ENCODE measurements around the gene PTPN14.
A peak's percentile ranks its signal among the peaks of the same experiment; 100 is the strongest.

PTPN14 gene

DNA sequence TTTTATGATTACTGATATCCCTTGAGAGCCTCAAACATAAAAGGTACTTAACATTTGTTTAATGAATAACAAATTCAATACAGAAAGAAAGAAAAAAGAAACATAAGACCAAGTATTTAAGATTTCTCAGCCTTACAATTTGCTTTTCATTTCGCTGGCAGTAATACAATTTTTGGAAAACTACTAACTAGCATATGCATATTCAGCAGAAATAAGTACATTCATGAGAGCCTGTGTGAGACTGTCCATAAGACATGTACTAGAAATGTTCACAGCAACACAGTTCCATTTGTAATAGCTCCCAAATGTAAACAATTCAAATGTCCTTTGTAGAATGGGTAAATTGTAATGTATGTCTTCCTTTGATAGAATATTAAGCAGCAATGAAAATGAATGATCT lies 119.2 kb downstream of the PTPN14 start:
- Histone ChIP-seq H2AFZ (ENCODE audit: low read depth, low read length) (no peak overlapping the region), H3K4me3 (ENCODE audit: low read length) (no peak overlapping the region), H3K27ac (ENCODE audit: low read length) (no peak overlapping the region), H3K4me1 (ENCODE audit: low read length) (peaks cover 13% of the 10 kb centered on the region), H3K36me3 (replicated peaks; ENCODE audit: low read depth, low read length) (no peaks in the 10 kb centered on the region), H3K79me2 (ENCODE audit: low read length) (no peaks in the 10 kb centered on the region), H3K9ac (ENCODE audit: low read length) (no peak overlapping the region), H3K27me3 (ENCODE audit: low read depth, low read length) (0 out of 2 replicates have a peak, but pooled peaks cover 4% of the 10 kb centered on the region), H3K4me2 (ENCODE audit: low read length) (no peak overlapping the region), H4K20me1 (ENCODE audit: insufficient read depth, low read length) (no peaks in the 10 kb centered on the region), H3K9me3 (ENCODE audit: insufficient read depth, low read length) (no peaks in the 10 kb centered on the region)
- TF ChIP-seq EZH2phosphoT487 (IDR thresholded peaks at IDR 0.05; ENCODE audit: low read depth), result no peak
- TF ChIP-seq, protein P1, sequence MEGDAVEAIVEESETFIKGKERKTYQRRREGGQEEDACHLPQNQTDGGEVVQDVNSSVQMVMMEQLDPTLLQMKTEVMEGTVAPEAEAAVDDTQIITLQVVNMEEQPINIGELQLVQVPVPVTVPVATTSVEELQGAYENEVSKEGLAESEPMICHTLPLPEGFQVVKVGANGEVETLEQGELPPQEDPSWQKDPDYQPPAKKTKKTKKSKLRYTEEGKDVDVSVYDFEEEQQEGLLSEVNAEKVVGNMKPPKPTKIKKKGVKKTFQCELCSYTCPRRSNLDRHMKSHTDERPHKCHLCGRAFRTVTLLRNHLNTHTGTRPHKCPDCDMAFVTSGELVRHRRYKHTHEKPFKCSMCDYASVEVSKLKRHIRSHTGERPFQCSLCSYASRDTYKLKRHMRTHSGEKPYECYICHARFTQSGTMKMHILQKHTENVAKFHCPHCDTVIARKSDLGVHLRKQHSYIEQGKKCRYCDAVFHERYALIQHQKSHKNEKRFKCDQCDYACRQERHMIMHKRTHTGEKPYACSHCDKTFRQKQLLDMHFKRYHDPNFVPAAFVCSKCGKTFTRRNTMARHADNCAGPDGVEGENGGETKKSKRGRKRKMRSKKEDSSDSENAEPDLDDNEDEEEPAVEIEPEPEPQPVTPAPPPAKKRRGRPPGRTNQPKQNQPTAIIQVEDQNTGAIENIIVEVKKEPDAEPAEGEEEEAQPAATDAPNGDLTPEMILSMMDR (IDR thresholded peaks at IDR 0.05; ENCODE audit: low read depth, low read length), result no peak

DNA sequence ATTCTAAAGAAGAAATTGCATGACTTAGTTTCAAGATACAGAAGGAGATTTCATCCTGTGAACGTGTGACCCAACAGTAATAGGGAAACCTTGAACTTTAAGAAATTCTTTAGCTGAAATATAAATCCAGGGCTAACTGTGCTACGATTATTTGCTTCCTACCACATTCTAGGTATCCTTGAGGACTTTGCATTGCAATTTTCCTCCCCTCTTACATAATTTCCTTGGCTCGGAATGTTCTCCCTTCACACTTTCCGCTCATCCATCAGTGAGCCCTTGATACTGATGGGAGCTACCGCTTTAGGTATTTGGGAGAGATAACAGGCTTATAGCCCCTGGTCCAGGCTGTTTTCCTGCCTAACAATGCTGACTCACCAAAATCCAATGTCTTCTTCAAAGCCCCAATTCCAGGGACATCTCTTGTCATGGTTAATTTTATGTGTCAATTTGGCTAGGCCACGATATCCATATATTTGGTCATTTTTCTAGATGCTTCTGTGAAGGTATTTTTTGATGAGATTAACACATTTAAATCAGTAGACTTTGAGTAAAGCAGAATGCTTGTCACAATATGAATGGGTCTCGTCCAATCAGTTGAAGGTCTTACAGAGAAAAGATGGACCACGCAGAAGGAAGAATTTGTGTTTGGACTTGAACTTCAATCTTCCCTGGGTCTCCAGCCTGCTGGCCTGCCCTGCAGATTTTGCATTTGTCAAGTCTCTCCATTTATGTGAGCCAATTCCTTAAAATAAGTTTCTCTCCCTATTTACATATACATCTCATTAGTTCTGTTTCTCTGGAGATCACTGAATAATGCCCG lies 121.2 kb downstream of the PTPN14 start:
- H2AFZ ChIP-seq (ENCODE audit: low read depth, low read length), result no peak overlapping the region
- no peaks in the 10 kb centered on the region for H3K79me2 ChIP-seq (ENCODE audit: low read length)
- no peak overlapping the region for H3K27ac ChIP-seq (ENCODE audit: low read length)
- no peak for TF ChIP-seq EZH2phosphoT487 (IDR thresholded peaks at IDR 0.05; ENCODE audit: low read depth)
- TF ChIP-seq, protein P1 (IDR thresholded peaks at IDR 0.05; ENCODE audit: low read depth, low read length), result no peak
- H3K27me3 ChIP-seq (ENCODE audit: low read depth, low read length), result 0 out of 2 replicates have a peak, but pooled peaks cover 6% of the 10 kb centered on the region
- no peaks in the 10 kb centered on the region for H3K36me3 ChIP-seq (replicated peaks; ENCODE audit: low read depth, low read length)
- no peak overlapping the region for H3K4me2 ChIP-seq (ENCODE audit: low read length)
- H3K4me3 ChIP-seq (ENCODE audit: low read length), result no peak overlapping the region
- no peaks in the 10 kb centered on the region for H3K9me3 ChIP-seq (ENCODE audit: insufficient read depth, low read length)
- H3K4me1 ChIP-seq (ENCODE audit: low read length), result peaks cover 13% of the 10 kb centered on the region
- no peak overlapping the region for H3K9ac ChIP-seq (ENCODE audit: low read length)
- H4K20me1 ChIP-seq (ENCODE audit: insufficient read depth, low read length), result no peaks in the 10 kb centered on the region

DNA sequence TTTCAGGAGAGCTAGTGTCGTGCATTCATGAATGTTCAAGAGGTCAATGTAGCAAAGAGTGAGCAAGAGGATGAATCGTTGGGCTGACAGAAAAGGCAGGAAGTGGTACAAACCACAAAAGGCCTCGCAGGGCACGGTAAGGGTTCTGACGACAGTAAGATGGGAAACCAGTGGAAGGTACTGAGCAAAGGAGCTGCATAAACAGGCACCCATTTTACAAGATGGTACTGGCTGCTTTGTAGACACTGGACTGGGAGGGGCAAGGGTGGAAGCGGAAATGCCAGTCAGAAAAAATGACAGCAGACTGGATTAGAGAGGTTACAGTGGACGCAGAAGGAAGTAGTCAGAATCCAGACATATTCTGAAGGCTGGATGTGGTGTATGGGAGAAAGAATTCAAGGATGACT lies 123.5 kb downstream of the PTPN14 start:
- no peaks in the 10 kb centered on the region for H3K79me2 ChIP-seq (ENCODE audit: low read length)
- peak overlapping the region; percentile 64 for H2AFZ ChIP-seq (ENCODE audit: low read depth, low read length)
- TF ChIP-seq, protein P1 (IDR thresholded peaks at IDR 0.05; ENCODE audit: low read depth, low read length), result no peak
- no peak for TF ChIP-seq EZH2phosphoT487 (IDR thresholded peaks at IDR 0.05; ENCODE audit: low read depth)
- 0 out of 2 replicates have a peak overlapping the region, but pooled peaks have one; percentile 2 for H3K4me3 ChIP-seq (ENCODE audit: low read length)
- no peak overlapping the region for H3K9ac ChIP-seq (ENCODE audit: low read length)
- H3K27ac ChIP-seq (ENCODE audit: low read length), result no peak overlapping the region
- H3K4me2 ChIP-seq (ENCODE audit: low read length), result peak overlapping the region; percentile 40
- H3K27me3 ChIP-seq (ENCODE audit: low read depth, low read length), result peaks cover 12% of the 10 kb centered on the region; the same call in 1 of the 2 replicates
- no peaks in the 10 kb centered on the region for H3K36me3 ChIP-seq (replicated peaks; ENCODE audit: low read depth, low read length)
- H3K4me1 ChIP-seq (ENCODE audit: low read length), result peaks cover 13% of the 10 kb centered on the region
- no peaks in the 10 kb centered on the region for H3K9me3 ChIP-seq (ENCODE audit: insufficient read depth, low read length)
- H4K20me1 ChIP-seq (ENCODE audit: insufficient read depth, low read length), result no peaks in the 10 kb centered on the region

DNA sequence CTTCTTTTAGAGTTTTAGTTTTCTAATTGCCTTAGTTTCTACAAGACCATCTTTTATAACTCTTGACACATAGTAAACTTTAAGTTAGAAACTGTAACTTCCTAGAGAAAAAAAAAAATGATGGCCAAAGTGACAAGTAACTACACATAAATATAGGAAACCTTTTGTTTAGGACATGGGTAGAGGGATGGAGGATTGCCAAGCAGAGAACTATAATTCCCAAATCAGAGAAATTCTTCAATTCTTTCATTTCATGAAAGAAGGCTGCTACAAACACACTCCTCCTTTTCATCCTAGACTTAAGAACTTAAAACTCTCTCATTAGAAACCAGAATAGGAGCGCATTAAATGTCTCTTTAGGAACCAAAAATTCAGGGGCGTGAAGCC lies 125.0 kb downstream of the PTPN14 start:
- Histone ChIP-seq H2AFZ (ENCODE audit: low read depth, low read length) (no peak overlapping the region), H3K9ac (ENCODE audit: low read length) (no peak overlapping the region), H4K20me1 (ENCODE audit: insufficient read depth, low read length) (no peaks in the 10 kb centered on the region), H3K79me2 (ENCODE audit: low read length) (no peaks in the 10 kb centered on the region), H3K27ac (ENCODE audit: low read length) (no peak overlapping the region), H3K27me3 (ENCODE audit: low read depth, low read length) (peaks cover 19% of the 10 kb centered on the region; the same call in 1 of the 2 replicates), H3K4me2 (ENCODE audit: low read length) (no peak overlapping the region), H3K4me1 (ENCODE audit: low read length) (peaks cover 13% of the 10 kb centered on the region), H3K4me3 (ENCODE audit: low read length) (no peak overlapping the region), H3K36me3 (replicated peaks; ENCODE audit: low read depth, low read length) (no peaks in the 10 kb centered on the region), H3K9me3 (ENCODE audit: insufficient read depth, low read length) (no peaks in the 10 kb centered on the region)
- no peak for TF ChIP-seq EZH2phosphoT487 (IDR thresholded peaks at IDR 0.05; ENCODE audit: low read depth)
- TF ChIP-seq, protein P1 (IDR thresholded peaks at IDR 0.05; ENCODE audit: low read depth, low read length), result no peak
